CD4-positive, alpha-beta T cell treated with Interferon alpha-2 for 1 hour (primary cell): ENCODE results near the gene CDIPT.
"Not testable (repeated sequence)": the region's sequence is repeated elsewhere in the genome, so short reads cannot be mapped to it uniquely, and the experiment has no call there.

Experiments used
- DNase-seq, 2 donors: peaks; one replicate each; pipeline ENCODE4 v3.0.0-alpha.2; 2020 to 2022

The CDIPT gene

DNA sequence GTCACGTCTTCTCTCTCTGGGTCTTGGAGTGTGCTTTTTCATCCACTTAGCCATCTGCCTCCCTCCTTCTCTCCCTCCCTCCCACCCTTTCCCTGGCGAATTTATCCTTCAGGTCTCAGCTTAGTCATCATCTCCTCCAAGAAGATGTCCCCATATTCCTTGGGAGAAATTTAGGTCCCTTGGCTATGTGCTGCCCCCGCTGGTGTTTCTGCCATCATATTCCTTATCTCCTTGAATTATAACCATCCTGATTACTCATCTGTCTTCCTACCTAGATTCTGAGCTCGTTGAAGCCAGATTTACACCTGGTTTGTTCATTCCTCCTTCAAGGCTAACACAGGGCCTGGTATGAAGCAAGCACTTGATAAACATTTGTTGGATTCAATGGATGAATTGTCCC, 31.3 kb upstream of the CDIPT start:
- no peak for DNase-seq

DNA sequence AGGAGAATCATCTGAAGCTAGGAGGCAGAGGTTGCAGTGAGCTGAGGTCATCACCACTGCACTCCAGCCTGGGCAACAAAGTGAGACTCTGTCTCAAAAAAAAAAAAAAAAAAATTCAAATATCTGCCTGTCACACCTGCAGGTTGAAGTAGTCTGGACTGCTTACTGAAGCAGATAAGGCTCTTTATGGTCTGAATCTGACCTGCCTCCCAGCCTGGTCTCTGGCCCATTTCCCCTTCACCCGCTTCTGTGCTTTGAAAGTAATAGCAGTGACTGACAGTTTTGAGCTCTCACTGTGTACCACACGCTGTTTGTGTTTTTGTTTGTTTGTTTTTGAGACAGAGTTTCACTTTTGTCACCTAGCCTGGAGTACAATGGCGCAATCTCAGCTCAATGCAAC, 30.5 kb upstream of the CDIPT start:
- DNase-seq: no peak

DNA sequence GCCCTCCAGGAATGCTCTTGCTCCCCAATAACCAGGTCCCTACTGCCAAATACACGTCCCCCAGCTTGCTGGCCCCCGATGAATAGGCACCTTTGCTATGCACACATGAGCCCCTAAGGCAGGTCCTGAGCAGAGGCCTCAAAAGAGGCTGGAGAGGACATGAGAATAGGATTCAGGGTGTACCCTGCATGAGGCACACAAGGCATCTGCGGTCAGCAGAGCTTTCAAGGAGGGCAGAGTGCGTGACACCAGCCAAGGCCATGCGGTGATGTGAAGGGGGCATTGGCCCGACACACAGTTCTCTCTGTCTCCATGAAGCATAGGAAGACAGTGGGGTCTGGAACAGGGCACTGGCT, 29.4 kb upstream of the CDIPT start:
- DNase-seq: no peak

DNA sequence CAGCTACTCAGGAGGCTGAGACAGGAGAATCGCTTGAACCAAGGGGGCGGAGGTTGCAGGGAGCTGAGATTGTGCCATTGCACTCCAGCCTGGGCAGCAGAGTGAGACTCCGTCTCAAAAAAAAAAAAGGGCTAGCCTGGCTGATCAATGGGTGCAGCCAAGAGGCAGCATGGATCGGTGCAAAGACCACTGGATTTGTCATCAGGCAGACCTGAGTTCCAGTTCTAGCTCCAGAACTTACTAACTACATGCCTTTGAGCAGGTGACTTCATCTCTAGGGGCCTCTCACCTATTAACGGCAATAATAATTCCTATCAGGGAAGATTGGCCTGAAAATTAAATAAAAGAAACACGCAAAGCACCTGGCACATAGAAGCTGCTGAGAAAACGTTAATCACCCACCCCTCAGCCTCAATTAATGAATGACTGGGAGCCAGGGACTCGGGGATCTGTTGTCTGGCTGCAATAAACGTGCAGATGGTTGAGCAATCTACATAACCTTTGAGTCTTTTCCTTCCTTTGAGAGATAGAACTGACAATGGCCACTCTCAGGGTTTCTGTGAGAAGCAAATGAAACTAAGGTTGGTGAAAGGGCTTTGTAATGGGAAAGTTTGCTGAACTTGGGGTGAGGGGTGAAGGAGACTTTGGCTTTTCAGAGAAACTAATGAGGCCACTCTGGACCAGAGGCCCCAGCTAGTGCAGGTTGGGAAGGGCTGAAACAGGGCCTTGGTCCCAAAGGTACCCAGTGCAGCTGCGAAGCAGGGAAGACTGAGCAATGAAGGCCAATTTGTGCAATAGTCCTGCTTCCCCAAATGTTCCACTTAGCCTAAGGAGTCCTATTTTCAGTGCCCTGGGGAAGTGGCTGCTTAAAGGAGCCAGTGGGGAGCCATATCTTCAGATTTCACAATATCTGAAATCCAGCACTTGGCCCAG, 28.8 kb upstream of the CDIPT start:
- no peak for DNase-seq

DNA sequence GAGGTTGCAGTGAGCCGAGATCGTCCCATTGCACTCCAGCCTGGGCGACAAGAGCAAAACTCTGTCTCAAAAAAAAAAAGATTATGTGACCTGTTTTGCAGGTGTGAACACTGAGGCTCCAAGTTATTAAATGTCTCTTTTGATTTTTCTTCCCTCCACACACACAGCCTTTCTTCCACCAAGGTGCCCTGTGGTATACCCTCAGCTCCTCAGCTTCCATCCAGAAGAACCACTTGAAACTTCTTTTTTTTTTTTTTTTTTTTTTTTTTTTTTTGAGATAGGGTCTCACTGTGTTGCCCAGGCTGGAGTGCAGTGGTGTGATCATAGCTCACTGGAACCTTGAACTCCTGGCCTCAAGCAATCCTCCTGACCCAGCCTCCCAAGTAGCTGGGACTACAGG, 26.3 kb upstream of the CDIPT start:
- not testable (repeated sequence) for DNase-seq

DNA sequence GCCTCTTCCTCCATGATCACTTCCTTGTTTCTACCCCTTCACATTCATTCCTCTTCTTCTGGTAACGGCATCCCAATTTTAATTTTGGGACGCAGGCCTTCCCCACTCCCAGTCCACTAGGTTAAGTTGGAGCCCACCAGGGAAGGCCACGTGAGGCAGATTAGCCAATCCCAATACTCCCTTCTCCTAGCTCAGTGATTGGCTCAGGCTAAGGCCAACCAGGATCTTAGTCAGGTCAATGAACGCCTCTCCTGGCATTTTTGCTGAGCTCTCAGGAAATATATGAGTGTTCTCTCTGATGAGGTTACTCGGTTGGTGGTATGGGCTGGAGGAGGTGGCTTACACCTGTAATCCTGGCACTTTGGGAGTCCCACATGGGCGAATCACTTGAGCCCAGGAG, 21.0 kb upstream of the CDIPT start:
- no peak for DNase-seq

DNA sequence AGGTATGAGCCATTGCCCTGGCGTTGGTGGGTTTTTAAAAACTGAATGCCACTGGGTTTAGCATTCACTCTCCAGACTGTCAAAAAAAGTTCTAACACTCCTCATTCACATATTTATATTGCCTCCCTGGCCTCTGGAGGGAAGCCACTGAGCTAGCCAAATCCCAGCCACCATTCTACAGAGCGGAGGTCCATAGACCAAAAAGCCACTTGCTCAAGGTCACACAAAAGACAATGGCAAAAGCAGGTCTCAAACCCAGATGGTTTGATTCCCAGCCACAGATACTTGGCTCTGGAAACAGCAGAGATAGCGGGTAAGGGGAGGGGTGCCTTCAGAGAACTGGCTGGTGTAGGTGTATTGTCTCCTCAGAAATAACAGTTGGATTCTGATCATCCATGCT, 18.0 kb upstream of the CDIPT start:
- no peak for DNase-seq

DNA sequence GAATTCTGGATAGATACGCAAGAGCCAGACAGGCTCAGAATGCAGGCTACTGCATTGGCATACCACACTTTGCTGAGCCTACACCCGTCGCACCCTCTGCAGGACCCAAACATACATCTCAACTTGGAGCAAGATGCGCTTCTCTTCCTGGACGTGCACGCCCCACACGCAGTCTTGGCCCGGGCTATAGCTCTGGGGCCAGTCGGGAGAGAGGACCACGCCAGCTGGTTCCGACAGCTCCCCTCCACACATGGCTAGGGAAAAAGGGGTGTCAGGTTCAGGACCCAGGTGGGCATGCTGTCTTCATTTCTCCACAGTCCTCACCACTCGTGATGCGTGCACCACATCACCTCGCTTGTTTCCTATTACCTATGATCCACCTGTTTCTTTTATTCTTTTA, 15.1 kb upstream of the CDIPT start:
- DNase-seq: no peak

DNA sequence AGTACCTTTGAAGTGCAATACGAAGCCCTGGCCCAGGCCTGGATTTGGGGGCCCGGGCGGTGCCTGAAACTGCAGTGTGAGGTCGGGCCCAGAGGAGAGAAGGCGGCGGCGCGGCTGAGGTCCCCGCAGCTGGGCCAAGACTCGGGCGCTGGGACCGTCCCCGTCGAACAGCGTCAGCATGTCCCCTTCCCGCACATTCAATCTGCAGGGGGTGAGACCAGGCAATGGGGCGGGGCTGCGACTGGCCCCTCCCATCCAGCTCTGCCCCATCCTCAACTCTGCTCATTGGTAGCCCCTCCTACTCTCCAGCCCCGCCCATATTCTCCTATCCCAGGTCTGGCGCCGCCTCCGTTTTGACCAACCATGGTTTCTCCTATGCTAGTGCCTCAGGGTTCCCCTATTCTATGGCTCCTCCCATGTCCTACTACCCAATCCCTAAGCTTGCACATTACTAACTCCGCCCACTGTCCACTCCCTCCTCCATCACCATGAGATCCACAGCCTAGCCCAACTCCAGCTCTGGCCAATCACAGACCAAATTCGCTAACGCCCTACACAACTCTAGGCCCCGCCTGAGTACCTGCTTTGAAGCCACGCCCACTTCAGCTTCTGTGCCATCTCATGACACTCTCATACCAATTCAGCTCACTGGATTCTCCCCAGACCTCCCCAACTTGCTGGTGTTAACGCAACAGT, 14.4 kb upstream of the CDIPT start:
- peak; percentile 68 to 69 for DNase-seq

DNA sequence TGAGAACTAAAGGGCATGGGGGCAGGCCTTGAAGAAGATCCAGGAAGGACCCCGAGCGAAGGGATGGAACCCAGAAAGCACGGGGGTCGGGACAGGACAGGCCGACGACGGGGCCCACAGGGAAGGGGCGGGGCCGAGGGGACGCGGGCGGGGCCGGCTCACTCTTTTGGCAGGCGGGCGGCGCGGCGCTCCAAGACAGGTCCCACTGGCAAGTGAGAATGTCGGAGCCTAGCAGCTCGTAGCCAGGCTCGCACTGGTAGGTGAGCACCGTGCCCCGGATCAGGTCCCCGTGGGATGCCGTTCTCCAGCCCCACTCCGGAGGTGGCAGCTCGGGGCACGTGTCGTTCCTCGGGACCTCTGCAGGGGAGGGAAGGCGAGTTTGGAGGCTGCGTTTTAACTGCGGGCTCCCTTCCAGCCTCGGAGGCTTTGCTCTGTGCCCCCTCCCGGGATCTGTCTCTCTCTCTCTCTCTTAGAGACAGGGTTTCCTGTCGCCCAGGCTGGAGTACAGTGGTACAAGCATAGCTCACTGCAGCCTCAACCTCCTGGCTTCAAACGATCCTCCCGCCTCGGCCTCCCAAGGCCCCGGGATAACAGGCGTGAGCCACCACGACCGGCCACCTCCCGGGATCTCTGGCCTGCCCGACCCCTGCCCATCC, 13.7 kb upstream of the CDIPT start:
- peak in 1 of 2 donors; percentile 35 for DNase-seq

DNA sequence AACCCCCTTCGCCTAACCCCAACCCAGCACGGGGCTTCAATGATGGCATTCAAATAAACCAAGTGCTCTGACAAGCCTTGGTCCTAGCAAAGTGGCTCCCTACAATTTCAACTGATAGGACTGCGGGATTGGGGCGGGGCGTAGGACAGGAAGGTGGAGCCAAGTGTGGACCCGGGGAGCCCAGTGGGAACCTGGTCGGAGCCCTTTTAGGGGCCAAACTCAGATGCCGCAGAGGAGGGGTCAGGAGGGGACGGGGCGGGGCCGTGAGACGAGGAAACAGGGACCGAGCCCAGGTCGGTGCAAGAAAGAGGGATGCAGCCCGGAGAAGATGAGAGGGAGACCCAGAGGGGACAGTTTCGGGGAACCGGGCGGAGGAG, 13.2 kb upstream of the CDIPT start:
- no peak for DNase-seq

DNA sequence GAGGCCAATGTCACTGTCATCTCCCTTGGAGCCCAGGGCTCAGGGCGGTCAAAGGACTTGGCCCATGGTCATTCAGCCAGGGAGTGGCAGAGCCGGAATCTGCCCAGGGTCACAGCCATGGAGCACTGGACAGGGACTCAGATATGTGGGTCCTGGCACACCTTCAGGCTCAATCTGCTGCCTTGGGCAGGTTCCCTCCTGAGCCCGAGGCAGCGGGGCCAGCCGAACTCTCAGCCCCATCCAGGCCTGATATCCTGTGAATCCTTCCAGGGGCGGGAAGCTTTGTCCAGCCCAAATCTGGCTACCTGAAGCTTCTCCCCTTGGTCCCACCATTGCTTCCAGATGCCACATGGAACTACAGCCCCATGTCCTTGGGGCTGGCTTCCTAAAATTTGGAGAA, 12.2 kb upstream of the CDIPT start:
- no peak for DNase-seq

DNA sequence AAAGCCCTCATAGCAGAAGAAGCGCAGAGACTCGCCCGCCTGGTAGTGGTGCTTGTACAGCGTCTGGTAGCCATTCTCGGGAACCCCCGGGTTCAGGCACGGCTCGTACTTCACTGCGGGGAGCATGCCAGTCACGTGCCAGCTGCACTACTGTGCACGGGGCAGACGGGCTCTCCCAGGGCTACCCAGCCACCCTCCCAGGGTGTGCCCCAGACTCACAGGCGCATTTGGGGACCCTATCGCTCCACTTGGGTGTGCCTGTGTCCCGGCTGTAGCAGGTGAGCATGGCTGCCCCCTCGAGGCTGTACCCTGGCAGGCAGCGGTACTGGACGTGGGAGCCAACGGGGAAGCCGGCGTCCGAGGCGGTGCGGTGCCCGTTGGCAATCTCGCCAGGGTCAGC, 10.3 kb upstream of the CDIPT start:
- DNase-seq: no peak

DNA sequence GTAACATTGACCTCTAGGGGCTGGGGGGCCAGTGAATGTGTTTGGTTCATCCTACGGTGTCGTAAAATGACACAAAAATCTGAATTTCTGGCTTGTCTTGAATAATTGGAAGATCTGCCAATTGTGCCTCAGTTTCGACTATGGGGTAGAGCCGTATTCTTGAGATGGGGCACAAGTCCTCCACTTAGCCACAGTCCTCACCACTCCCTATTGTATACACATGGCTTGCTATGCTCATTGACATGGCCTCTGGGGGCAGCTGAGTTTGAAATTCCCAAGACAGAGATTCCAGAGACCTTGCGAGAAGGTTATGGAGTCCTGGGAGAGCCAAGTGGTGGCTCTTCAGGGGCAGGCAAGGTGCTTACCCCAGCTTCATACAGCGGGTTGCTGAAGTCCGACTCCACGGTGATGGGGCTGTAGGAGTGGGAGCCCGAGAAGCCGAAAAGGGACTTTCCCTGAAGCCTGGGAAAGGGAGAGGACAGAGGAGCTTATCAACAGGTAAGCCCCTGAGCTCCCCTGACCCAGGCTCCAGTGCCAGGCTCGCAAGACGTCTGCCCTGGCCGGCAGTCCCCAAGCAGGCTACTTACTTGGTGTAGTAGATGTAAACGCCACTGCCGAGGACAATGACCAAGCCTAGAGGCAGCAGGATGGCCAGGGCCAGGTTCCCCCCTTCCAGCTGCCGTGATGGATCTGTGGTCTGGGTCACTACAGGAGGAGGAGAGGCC, 9.0 kb upstream of the CDIPT start:
- no peak for DNase-seq

DNA sequence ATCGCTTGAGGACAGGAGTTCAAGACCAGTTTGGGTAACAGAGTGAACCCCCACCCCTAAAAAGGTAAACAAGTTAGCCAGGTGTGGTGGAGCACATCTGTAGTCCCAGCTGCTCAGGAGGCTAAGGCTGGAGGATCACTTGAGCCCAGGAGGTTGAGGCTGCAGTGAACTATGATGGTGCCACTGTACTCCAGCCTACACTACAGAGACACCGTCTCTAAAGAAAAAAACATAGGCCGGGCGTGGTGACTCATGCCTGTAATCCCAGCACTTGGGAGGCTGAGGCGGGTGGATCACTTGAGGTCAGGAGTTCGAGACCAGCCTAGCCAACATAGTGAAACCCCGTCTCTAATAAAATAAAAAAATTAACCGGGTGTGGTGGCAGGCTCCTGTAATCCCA, 6.0 kb upstream of the CDIPT start:
- not testable (repeated sequence) for DNase-seq

DNA sequence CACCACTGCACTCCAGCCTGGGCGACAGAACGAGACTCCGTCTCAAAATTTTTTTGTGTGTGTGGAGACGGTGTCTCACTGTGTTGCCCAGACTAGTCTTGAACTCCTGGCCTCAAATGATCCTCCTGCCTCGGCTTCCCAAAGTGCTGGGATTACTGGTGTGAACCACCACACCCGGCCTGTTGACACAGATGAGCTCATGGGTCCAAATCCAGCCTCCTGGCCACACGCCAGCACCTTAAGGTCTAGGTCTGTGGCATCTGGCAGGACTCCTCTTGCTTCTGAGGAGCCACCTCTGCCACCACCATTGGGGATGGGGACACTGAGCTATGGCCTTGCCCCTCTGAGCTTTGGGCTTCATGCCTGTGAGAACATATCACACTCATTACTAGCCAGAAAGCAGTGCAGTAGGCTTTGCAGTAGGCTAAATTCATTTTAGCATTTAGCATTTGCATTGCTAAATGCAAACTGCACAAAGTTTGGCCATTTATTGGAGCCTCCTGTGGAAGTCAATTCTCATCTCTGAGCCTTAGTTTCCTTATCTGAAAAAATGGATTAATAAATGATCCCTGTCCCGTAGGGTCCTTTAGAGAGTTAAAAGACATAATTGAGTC, 5.5 kb upstream of the CDIPT start:
- DNase-seq: no peak

DNA sequence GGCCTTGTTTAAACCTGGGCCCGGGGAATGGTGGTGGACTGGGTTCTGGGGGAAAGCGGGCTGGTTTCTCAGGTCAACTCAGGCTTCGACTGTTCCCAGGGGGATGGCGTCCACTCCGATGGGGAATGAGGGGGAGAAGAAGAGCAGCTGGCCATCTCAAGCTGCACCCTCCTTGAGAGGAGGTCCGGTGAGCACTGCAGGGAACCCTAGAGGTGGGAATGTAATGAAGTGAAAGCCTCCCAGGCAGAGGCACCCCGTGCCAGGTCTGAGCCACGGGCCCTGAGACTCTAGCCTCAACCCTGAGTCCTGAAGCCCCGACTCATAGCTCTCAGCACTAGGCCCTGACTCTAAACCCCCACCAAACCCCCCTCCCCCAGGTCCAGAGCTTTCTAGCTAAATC, 1.2 kb upstream of the CDIPT start:
- DNase-seq: no peak

DNA sequence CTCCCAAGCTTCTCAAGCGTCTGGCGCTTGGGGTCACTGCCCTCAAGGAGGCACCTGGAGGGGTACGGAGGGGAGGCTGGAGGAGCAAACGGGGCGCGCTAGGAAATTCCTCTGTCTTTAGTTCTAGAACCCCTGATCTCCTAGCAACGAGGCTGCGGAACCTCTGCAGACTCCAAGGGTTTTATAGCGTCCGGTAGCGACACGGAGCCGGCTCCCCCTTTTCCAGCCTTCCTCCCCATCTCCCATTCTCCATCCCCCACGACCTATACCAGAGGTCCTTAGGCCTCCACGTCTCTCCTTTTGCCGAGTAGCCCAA, 601 bp upstream of the CDIPT start:
- DNase-seq: no peak

DNA sequence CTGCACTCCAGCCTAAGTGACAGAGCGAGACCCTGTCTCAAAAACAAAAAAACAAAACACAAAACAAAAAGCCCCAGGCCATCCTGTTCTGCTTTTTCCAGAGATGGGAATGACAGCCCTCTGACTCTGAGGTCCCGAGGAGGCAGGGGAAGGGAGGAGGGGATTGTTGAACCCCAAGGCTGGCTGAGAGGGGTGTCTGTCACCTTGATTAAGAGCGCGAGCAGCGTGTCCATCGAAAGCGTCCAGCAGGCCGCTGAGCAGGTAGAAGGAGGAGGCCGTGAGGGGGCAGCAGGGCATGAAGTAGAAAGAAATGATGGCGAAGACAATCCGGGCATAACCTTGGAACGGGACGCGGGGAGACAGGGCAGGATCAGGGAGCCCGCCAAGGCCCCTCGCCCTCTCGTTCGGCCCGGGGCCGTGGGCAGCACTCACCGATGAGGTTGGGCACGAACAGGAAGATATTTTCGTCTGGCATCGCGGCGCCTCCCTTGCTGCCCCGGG, 593 bp downstream of the CDIPT start:
- DNase-seq: peak in 1 of 2 donors; percentile 15

DNA sequence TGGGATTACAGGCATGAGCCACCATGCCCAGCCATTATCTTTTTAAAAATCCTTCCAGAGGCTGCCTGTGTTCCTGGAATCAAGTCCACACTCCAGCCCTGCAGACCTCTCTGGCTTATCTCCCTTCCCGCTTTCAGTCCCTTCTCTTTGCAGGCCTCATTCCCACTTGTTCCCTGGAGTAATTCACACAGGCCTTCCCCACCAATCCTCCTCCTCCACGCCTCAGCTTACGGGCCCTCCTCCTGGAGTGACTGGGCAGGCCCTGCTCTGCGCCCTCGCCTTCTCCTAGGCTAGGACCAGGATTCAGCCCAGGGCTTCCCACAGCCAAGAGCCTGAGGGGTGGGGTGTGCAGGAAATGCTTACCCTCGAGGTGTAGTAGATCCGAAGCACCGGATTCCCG, 2.8 kb downstream of the CDIPT start:
- no peak for DNase-seq

DNA sequence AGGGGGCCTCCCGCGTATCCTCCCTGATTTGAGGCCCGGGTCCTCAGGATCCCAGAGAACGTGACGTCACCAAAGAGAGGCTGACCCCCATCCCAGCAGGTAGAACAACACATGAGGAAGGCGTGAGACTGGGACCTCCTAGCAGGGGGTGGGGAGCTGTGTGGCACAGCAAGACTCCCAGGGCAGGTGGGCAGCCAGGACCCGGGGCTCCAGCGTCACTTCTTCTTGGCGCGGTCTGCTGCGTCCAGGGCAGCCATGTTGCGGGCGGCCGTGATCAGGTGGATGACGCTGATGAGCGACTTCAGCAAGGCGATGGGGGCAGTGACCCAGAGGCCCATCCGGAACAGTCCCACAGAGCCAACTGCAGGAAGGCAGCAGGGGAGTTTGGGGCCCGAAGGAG, 4.1 kb downstream of the CDIPT start:
- no peak for DNase-seq

DNA sequence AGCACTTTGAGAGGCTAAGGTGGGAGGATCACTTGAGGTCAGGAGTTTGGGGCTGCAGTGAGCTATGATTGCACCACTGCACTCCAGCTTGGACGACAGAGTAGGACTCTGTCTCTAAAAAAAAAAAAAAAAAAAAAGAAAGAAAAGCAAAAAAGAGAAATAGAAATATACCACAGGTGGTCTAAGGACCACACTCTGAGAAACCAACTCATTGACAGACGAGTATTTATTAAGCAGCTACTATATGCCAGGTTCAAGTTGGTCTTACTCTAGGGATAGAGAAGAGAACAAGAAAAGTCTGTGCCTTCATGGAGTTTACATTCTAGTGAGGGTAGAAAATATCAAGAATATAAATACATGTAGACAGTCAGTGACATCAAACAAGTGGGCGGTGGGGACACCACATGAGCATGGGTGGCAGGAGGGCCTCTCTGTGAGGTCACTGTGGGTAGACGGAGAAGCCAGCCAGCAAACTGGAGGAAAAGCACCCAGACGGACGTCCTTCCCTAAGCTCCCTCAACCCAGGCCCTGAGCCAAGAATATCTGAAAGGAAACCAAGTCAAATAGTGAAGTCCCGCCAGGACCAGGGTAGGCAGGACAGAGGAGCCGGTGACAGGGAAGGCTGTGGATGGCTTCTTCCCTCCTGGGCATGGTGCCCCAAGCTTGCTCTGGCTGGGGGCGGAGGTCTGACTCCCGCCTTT, 4.7 kb downstream of the CDIPT start:
- DNase-seq: no peak
